K562 (cell line): ENCODE results near the gene NUP205. TPM values are rescaled to one million over a fixed set of nuclear protein-coding genes. Genes with fewer than 3 reads are reported as not detected.

Experiments
- CLOCK ChIP-seq: fragments of 250-450 bp; sonication (Bioruptor Pico); IDR thresholded peaks from 2 replicates; pipeline ENCODE4 v1.4.0; 2020; ENCODE audit warnings: mild to moderate bottlenecking, moderate library complexity, borderline replicate concordance
- HES1 ChIP-seq: fragments of 450-650 bp; IDR thresholded peaks from 2 replicates; pipeline ENCODE4 v1.6.1; 2016; ENCODE audit warnings: low read depth, mild to moderate bottlenecking, moderate library complexity
- PHF20 ChIP-seq: fragments of 450-650 bp; IDR thresholded peaks from 2 replicates; pipeline ENCODE4 v1.6.1; 2018; ENCODE audit not compliant: partially characterized antibody
- RCOR1 ChIP-seq, 2 experiments: IDR thresholded peaks; 2 replicates each; pipeline ENCODE4 v1.6.1; 2012; ENCODE audit warnings: low read depth in 2 of 2, low read length in 2 of 2, borderline replicate concordance in 1 of 2, improper control_type of control experiment in 1 of 2
- SAP30 ChIP-seq: fragments of 200-600 bp; sonication (generic); IDR thresholded peaks from 2 replicates; pipeline ENCODE4 v1.6.1; 2012; ENCODE audit warnings: borderline replicate concordance, low read depth, mild to moderate bottlenecking, moderate library complexity, low read length, control low read depth, inconsistent platforms; ENCODE audit not compliant: insufficient read depth, poor library complexity, severe bottlenecking
- TGIF2 ChIP-seq: sonication (generic); formaldehyde crosslinking; IDR thresholded peaks from 2 replicates; pipeline ENCODE4 v1.8.1; 2022; ENCODE audit warnings: mild to moderate bottlenecking, missing genetic modification reagents, moderate library complexity
- THRAP3 ChIP-seq: fragments of 450-650 bp; IDR thresholded peaks from 2 replicates; pipeline ENCODE4 v1.6.1; 2016; ENCODE audit warnings: mild to moderate bottlenecking, inconsistent platforms, borderline replicate concordance
- TRIM28 ChIP-seq: fragments of 450-650 bp; IDR thresholded peaks from 2 replicates; pipeline ENCODE4 v1.6.1; 2017
- ZNF175 ChIP-seq: fragments of 200-800 bp; sonication (Bioruptor generic); IDR thresholded peaks from 2 replicates; pipeline ENCODE4 v1.6.1; 2016; ENCODE audit warnings: low read depth, mild to moderate bottlenecking, missing genetic modification characterization, missing compliant biosample characterization
- ZNF699 ChIP-seq: fragments of 250-450 bp; sonication (Bioruptor Pico); IDR thresholded peaks from 2 replicates; pipeline ENCODE4 v1.8.0; 2021; ENCODE audit warnings: mild to moderate bottlenecking, moderate library complexity; ENCODE audit not compliant: insufficient replicate concordance
- polyA plus RNA-seq, 8 experiments: library from polyadenylated mRNA; depleted of rRNA in 4 of 8; stranded (reverse) in 5 of 8; unstranded in 3 of 8; fragments of >200 nt; fragmentation: Nextera tagmentation in 2 of 8; fragmentation: Illumina TruSeq in 1 of 8; extraction: Ambion mirVana in 2 of 8; extraction: Trizol in 1 of 8; gene quantifications; 2 replicates each; pipeline versions ENCODE4 v1.2.1 to v1.2.3, GENCODE V29; 2011 to 2014; ENCODE audit warnings: inconsistent platforms in 1 of 8, missing spikeins in 1 of 8
- total RNA-seq, 7 experiments: library from RNA; depleted of rRNA in 6 of 7; stranded (reverse); fragments of >200 nt in 6 of 7; fragmentation: Illumina TruSeq in 2 of 7; extraction: Trizol in 2 of 7; gene quantifications; 2 replicates each; pipeline versions ENCODE4 v1.2.1 to v1.2.3, GENCODE V29; 2011 to 2021; ENCODE audit warnings: low replicate concordance in 1 of 7
- TF ChIP-seq, protein P1 (sequence below): fragments of 150-350 bp; conservative IDR thresholded peaks from 2 replicates; pipeline ENCODE4 v1.6.1; 2014; ENCODE audit warnings: low read length
- TF ChIP-seq, protein P2 (sequence below): fragments of 200-800 bp; sonication (Bioruptor generic); IDR thresholded peaks from 2 replicates; pipeline ENCODE4 v1.6.1; 2016; ENCODE audit warnings: missing genetic modification characterization, missing compliant biosample characterization
- TF ChIP-seq, protein P3 (sequence below): fragments of 250-450 bp; sonication (Bioruptor Pico); IDR thresholded peaks from 2 replicates; pipeline ENCODE4 v1.5.0; 2021

Gene NUP205
- total and polyA plus RNA-seq, 9 of the 15 experiments (the other 6 are each of a cell fraction or from before 2014, with no cell fraction given) = 101 to 282 (median 193) TPM

- TF ChIP-seq, protein P1, sequence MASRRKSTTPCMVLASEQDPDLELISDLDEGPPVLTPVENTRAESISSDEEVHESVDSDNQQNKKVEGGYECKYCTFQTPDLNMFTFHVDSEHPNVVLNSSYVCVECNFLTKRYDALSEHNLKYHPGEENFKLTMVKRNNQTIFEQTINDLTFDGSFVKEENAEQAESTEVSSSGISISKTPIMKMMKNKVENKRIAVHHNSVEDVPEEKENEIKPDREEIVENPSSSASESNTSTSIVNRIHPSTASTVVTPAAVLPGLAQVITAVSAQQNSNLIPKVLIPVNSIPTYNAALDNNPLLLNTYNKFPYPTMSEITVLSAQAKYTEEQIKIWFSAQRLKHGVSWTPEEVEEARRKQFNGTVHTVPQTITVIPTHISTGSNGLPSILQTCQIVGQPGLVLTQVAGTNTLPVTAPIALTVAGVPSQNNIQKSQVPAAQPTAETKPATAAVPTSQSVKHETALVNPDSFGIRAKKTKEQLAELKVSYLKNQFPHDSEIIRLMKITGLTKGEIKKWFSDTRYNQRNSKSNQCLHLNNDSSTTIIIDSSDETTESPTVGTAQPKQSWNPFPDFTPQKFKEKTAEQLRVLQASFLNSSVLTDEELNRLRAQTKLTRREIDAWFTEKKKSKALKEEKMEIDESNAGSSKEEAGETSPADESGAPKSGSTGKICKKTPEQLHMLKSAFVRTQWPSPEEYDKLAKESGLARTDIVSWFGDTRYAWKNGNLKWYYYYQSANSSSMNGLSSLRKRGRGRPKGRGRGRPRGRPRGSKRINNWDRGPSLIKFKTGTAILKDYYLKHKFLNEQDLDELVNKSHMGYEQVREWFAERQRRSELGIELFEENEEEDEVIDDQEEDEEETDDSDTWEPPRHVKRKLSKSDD = peak; percentile 57; the same call in 1 of the 2 replicates
- TF ChIP-seq ZNF699 (CRISPR knock-in tag) = no peak
- TF ChIP-seq, protein P2, sequence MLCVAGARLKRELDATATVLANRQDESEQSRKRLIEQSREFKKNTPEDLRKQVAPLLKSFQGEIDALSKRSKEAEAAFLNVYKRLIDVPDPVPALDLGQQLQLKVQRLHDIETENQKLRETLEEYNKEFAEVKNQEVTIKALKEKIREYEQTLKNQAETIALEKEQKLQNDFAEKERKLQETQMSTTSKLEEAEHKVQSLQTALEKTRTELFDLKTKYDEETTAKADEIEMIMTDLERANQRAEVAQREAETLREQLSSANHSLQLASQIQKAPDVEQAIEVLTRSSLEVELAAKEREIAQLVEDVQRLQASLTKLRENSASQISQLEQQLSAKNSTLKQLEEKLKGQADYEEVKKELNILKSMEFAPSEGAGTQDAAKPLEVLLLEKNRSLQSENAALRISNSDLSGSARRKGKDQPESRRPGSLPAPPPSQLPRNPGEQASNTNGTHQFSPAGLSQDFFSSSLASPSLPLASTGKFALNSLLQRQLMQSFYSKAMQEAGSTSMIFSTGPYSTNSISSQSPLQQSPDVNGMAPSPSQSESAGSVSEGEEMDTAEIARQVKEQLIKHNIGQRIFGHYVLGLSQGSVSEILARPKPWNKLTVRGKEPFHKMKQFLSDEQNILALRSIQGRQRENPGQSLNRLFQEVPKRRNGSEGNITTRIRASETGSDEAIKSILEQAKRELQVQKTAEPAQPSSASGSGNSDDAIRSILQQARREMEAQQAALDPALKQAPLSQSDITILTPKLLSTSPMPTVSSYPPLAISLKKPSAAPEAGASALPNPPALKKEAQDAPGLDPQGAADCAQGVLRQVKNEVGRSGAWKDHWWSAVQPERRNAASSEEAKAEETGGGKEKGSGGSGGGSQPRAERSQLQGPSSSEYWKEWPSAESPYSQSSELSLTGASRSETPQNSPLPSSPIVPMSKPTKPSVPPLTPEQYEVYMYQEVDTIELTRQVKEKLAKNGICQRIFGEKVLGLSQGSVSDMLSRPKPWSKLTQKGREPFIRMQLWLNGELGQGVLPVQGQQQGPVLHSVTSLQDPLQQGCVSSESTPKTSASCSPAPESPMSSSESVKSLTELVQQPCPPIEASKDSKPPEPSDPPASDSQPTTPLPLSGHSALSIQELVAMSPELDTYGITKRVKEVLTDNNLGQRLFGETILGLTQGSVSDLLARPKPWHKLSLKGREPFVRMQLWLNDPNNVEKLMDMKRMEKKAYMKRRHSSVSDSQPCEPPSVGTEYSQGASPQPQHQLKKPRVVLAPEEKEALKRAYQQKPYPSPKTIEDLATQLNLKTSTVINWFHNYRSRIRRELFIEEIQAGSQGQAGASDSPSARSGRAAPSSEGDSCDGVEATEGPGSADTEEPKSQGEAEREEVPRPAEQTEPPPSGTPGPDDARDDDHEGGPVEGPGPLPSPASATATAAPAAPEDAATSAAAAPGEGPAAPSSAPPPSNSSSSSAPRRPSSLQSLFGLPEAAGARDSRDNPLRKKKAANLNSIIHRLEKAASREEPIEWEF (CRISPR knock-in tag) = no peak
- peak in 1 of 2 experiments; percentile 44; a peak in 1 of 4 replicates for TF ChIP-seq RCOR1 (IDR thresholded peaks at IDR 0.05; ENCODE audit: borderline replicate concordance in 1 of 2, low read depth in 2 of 2, low read length in 2 of 2)
- TF ChIP-seq ZNF175 (CRISPR knock-in tag) = peak; percentile 54; the same call in 1 of the 2 replicates
- peak; percentile 34 for TF ChIP-seq TRIM28
- TF ChIP-seq, protein P3, sequence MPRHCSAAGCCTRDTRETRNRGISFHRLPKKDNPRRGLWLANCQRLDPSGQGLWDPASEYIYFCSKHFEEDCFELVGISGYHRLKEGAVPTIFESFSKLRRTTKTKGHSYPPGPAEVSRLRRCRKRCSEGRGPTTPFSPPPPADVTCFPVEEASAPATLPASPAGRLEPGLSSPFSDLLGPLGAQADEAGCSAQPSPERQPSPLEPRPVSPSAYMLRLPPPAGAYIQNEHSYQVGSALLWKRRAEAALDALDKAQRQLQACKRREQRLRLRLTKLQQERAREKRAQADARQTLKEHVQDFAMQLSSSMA (CRISPR knock-in tag) = no peak
- TF ChIP-seq TGIF2 = peak; percentile 76; the same call in 1 of the 2 replicates
- TF ChIP-seq PHF20 = peak; percentile 85
- TF ChIP-seq THRAP3 = 0 out of 2 replicates have a peak, but pooled peaks have one; percentile 12
- TF ChIP-seq SAP30 = peak; percentile 99
- TF ChIP-seq HES1 = no peak
- TF ChIP-seq CLOCK (CRISPR knock-in tag) = no peak
Measured at GRCh38 chr7:135509839-135510591, 47.7 kb upstream of the NUP205 start, which contains the start of gene CNOT4 (continued).
